ENCODE results near the gene CYB5A.

CYB5A gene

GRCh38 chr18:74244554-74244953, 47.2 kb downstream of the CYB5A start:
- DNase-seq (ENCODE audit: low read depth in 2 of 2) = no peak

- no peak for DNase-seq (ENCODE audit: low read depth in 2 of 2)
Observed at GRCh38 chr18:74243127-74243526, 48.6 kb downstream of the CYB5A start.

DNA sequence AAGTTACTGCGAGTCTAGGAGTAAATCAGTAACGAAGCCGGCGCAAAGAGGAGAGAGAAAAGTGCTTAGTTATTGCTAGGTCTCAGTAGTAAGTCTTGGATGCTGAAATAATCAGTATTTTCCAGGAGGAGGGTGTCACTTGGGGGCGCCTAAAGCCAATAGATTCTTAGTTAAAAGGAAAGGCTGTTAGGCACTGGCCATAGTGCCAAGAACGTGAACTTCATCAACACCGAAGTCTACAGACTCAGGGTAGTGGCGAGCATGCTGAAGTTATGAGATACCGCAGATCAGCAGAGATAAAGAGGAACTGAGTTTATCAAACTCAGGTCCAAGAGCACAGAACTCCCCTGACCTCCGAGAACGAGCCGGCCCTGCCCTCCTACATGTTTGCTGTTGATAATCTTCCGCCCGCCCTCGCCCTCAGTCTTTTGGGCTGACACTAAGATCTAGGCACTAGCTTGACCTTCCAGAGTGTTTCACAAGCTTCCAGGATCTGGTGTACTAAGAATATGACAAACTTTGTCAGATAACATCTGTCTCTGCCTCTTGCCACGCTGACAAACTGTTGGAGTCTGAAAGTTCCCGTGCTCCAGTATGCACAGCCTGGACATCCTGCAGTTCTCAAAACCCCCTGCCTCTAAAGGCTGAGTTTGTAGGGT, 49.2 kb downstream of the CYB5A start:
- no peak for DNase-seq (ENCODE audit: low read depth in 2 of 2)

GRCh38 chr18:74241970-74242369, 49.8 kb downstream of the CYB5A start:
- DNase-seq (ENCODE audit: low read depth in 2 of 2) = no peak

GRCh38 chr18:74241426-74241825, 50.3 kb downstream of the CYB5A start:
- no peak for DNase-seq (ENCODE audit: low read depth in 2 of 2)

- DNase-seq (ENCODE audit: low read depth in 2 of 2) = no peak
Observed at GRCh38 chr18:74239567-74239966, 52.2 kb downstream of the CYB5A start.

- DNase-seq (ENCODE audit: low read depth in 2 of 2) = no peak
Observed at GRCh38 chr18:74234326-74235171, 57.2 kb downstream of the CYB5A start.

DNA sequence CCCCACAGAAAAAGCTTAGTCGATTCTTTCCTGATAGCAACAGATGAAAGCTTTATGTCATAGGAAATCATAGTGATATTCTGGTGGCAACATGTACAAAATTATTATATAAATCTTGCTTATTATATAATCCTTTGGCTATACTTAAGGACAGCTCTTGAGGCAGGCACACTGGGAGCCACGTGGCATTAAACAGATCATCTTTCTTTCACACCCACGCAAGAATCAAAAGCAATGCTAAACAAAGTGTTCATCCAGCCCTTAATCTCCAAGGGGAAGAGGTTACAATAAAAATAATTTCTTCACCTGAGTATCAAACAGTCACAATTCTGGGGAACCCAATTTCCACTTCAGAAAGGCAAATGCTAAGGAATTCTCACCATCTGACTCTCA, 57.8 kb downstream of the CYB5A start:
- DNase-seq (ENCODE audit: low read depth in 2 of 2) = no peak

- no peak for DNase-seq (ENCODE audit: low read depth in 2 of 2)
Observed at GRCh38 chr18:74230922-74231714, 60.6 kb downstream of the CYB5A start.

DNA sequence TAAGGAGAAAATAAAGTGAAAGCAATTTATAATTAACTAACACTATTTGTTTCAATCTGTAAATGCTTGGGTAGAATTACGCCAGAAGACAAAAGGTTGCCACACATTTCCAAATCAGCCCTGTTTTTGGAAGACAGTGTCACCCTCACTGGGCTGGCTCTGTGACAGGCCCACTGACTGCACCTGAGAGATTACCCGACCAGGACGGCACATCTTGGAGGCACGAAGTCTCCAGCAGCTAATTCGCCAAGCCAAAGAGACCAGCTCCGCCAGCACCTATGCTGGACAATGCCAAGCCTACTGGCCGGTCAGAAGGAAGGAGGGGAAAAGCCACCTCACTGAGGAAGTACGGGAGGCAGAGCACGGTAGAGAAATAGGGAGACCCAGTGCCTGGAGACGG, 61.9 kb downstream of the CYB5A start:
- DNase-seq (ENCODE audit: low read depth in 2 of 2) = no peak

- no peak for DNase-seq (ENCODE audit: low read depth in 2 of 2)
Observed at GRCh38 chr18:74229005-74229404, 62.8 kb downstream of the CYB5A start.

DNA sequence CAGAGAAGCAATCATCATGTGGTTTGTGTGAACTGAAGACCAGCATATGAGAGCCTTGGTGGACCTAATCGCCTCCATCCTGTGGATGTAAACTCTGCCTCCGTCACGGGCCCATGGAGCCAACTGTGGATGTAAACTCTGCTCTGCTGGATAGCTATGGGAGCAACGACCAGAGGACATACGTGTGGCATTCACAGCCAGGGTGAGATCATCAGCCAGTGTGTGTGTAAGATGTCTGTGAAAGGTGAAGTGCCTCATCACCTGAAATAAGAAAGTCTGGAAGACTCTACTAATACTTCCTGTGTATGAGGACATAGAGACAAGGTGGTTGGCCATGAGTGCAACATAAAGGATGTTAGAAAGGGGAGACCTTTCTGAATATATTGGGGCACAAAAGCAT, 63.5 kb downstream of the CYB5A start:
- no peak for DNase-seq (ENCODE audit: low read depth in 2 of 2)

- DNase-seq (ENCODE audit: low read depth in 2 of 2) = no peak
Observed at GRCh38 chr18:74226666-74227065, 65.1 kb downstream of the CYB5A start.

GRCh38 chr18:74226156-74226555, 65.6 kb downstream of the CYB5A start:
- no peak for DNase-seq (ENCODE audit: low read depth in 2 of 2)

DNA sequence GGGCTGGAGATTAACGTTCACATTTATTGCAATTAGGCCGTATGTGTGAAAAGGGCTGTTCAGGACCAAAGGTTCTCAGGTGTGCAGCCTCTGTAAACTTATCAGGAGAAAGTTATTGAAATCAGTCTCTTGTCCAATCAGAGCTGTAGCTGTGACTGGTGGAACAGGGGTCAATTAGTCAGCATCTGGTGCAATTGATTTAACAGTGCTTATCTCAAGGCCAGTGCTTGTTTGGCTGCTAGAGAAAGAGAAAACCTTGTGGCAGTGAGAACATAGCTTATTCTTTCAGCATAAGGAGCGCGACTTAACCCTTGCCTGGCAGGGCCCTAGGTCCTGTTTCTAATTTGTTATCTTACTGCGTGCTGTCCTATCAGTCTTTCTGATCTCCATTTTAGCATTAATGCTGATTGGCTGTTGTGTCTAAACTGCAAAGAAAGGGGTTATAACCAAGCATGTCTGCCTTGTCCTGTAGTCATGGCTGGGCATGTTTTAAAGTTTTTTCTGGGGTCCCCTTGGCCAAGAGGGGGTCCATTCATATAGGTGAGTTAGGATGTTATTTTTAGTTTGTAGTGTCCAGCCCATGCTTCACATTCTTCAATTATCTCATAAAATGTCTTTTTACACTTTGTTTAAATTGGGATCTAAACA, 66.4 kb downstream of the CYB5A start:
- no peak for DNase-seq (ENCODE audit: low read depth in 2 of 2)

DNA sequence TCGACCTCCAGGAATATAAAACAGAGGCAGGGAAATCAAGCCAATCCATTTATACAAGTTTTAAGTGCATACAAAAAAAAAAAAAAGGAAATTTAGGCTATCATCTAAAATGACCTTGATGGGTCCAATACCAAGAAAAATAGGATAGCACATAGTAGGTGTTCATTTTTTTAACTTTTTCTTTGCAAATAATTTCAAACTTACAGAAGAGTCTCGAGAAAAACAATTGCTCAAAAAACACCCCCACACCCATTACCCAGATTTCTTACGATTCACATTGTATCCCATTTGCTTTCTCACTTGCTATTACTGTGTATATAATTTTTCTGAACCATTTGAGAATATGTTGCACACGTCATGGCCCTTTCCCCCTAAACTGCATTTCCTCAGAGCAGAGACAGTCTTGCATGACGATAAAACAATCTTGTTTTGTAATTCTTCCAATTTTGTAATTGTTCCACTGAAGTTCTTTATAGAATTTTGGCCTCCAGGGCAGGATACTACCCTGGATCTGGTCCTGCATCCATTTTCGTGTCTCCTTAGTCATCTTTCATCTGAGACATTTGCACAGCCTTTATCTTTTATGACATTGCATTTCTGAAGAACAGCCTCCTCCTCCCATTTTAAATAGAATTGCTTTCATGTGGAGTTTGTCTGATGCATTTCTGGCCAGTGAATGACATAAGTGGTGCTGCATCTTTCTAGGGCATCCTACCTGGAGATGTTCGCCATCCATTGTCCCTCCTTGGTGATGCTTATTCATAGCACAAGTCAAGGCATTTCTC, 68.9 kb downstream of the CYB5A start:
- no peak for DNase-seq (ENCODE audit: low read depth in 2 of 2)

GRCh38 chr18:74221081-74221480, 70.7 kb downstream of the CYB5A start:
- DNase-seq (ENCODE audit: low read depth in 2 of 2) = no peak

GRCh38 chr18:74219056-74219455, 72.7 kb downstream of the CYB5A start:
- no peak for DNase-seq (ENCODE audit: low read depth in 2 of 2)

- no peak for DNase-seq (ENCODE audit: low read depth in 2 of 2)
Observed at GRCh38 chr18:74217476-74218143, 74.2 kb downstream of the CYB5A start.

GRCh38 chr18:74216661-74217110, 75.1 kb downstream of the CYB5A start:
- DNase-seq (ENCODE audit: low read depth in 2 of 2) = no peak

DNA sequence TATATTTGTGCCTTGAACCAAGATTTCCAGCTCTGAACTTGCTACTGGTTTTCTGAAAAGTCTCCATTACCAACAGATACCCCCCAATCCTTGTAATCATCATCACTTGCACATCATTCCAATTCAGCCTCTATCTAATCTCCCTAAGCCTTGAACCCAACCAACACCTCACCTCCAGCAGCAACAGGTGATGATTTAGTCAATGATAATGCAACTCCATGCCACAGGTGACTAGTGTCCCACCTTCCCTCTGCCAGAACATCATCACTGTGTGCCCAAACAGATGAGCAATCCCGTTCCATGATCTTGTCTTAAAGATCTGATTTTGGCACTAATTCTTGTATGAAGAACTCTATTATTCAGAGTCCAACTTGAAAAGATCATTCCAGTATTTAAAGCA, 75.9 kb downstream of the CYB5A start:
- DNase-seq (ENCODE audit: low read depth in 2 of 2) = no peak

Measured in stimulated activated CD4-positive, alpha-beta T cell treated with anti-CD3 and anti-CD28 coated beads, Interleukin-12 subunit alpha, Interleukin-12 subunit beta, amount 100 ng/mL, for 24 hours (primary cell).